Measurements from ENCODE around the gene ZBTB5. TPM values are rescaled to one million over a fixed set of nuclear protein-coding genes. Genes with fewer than 3 reads are reported as not detected.

ZBTB5 gene
- total and polyA plus RNA-seq, 2 of the 4 experiments (the other 2 are of a cell fraction) = 6.3 to 9.1 TPM

DNA sequence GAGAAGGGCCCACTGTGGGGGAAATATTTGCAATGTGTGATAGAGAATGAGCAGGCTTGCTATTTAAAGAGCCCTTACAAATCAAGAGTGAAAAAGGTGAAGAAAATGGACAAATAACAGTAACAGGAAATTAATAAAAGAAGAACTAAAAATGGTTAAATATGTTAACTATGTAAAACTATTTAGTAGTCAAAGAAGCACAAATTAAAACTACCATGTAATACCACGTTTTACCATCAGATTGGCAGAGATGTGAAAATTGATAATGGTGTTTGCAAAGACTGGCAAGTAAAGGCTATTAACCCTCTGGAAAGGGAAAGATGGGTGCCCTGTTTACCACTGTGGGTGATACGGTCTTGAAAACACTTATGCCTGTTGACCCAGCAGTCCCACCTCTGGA, 65.9 kb downstream of the ZBTB5 start:
- no peak overlapping the region for H2BK120ac ChIP-seq (ENCODE audit: low read depth, low read length)
- H2AK9ac ChIP-seq (replicated peaks; ENCODE audit: low read depth, low read length, poor library complexity) = no peak overlapping the region
- no peak overlapping the region for H2AK5ac ChIP-seq (ENCODE audit: low read depth, low read length)
- intact Hi-C loops (cut with micrococcal nuclease) (no loop called here), in situ Hi-C loops (cut with MboI; ENCODE audit: low sequenced_read_pairs) (no loop called here), dilution Hi-C loops (cut with HindIII; ENCODE audit: low sequenced_read_pairs, unreplicated experiment) (no loop called here)
- ChIA-PET POLR2A (ENCODE audit: unreplicated experiment) (no interaction called here), CTCF (no interaction called here)
- no peak overlapping the region for H4K8ac ChIP-seq (ENCODE audit: low read depth in 2 of 2, low read length in 2 of 2)
- H3K9me3 ChIP-seq (ENCODE audit: control insufficient read depth, insufficient read depth, low read length) = no peaks in the 10 kb centered on the region
- H3K4me3 ChIP-seq (ENCODE audit: insufficient read depth, low read depth, low read length) = no peak overlapping the region
- no peak overlapping the region for H2BK5ac ChIP-seq (ENCODE audit: low read depth, low read length, poor library complexity, severe bottlenecking)
- no peak for TF ChIP-seq MAZ (IDR thresholded peaks at IDR 0.05; ENCODE audit: borderline replicate concordance, low read depth, low read length)
- no peak for TF ChIP-seq NFE2L2 (IDR thresholded peaks at IDR 0.05; ENCODE audit: low read depth, low read length)
- TF ChIP-seq CEBPB (IDR thresholded peaks at IDR 0.05; ENCODE audit: low read depth, low read length) = no peak
- TF ChIP-seq BHLHE40 (IDR thresholded peaks at IDR 0.05; ENCODE audit: low read depth, low read length) = no peak
- no peak for TF ChIP-seq RFX5 (IDR thresholded peaks at IDR 0.05; ENCODE audit: low read depth, low read length)
- TF ChIP-seq POLR2A (IDR thresholded peaks at IDR 0.05; ENCODE audit: low read depth, low read length) = no peak
- TF ChIP-seq, protein P1, sequence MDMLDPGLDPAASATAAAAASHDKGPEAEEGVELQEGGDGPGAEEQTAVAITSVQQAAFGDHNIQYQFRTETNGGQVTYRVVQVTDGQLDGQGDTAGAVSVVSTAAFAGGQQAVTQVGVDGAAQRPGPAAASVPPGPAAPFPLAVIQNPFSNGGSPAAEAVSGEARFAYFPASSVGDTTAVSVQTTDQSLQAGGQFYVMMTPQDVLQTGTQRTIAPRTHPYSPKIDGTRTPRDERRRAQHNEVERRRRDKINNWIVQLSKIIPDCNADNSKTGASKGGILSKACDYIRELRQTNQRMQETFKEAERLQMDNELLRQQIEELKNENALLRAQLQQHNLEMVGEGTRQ (IDR thresholded peaks at IDR 0.05; ENCODE audit: low read depth, low read length) = no peak
- no peak for TF ChIP-seq RAD21 (IDR thresholded peaks at IDR 0.05; ENCODE audit: low read length)
- TF ChIP-seq, protein P2, sequence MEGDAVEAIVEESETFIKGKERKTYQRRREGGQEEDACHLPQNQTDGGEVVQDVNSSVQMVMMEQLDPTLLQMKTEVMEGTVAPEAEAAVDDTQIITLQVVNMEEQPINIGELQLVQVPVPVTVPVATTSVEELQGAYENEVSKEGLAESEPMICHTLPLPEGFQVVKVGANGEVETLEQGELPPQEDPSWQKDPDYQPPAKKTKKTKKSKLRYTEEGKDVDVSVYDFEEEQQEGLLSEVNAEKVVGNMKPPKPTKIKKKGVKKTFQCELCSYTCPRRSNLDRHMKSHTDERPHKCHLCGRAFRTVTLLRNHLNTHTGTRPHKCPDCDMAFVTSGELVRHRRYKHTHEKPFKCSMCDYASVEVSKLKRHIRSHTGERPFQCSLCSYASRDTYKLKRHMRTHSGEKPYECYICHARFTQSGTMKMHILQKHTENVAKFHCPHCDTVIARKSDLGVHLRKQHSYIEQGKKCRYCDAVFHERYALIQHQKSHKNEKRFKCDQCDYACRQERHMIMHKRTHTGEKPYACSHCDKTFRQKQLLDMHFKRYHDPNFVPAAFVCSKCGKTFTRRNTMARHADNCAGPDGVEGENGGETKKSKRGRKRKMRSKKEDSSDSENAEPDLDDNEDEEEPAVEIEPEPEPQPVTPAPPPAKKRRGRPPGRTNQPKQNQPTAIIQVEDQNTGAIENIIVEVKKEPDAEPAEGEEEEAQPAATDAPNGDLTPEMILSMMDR (conservative IDR thresholded peaks at IDR 0.05; ENCODE audit: low read depth, low read length) = no peak
- no peak for TF ChIP-seq MXI1 (IDR thresholded peaks at IDR 0.05; ENCODE audit: borderline replicate concordance, low read depth, low read length)
- no peak for TF ChIP-seq SMC3 (IDR thresholded peaks at IDR 0.05; ENCODE audit: low read depth, low read length)
- TF ChIP-seq RCOR1 (IDR thresholded peaks at IDR 0.05; ENCODE audit: insufficient replicate concordance, low read length) = no peak
- no peak for TF ChIP-seq FOS (IDR thresholded peaks at IDR 0.05; ENCODE audit: low read depth, low read length)
- TF ChIP-seq, protein P3, sequence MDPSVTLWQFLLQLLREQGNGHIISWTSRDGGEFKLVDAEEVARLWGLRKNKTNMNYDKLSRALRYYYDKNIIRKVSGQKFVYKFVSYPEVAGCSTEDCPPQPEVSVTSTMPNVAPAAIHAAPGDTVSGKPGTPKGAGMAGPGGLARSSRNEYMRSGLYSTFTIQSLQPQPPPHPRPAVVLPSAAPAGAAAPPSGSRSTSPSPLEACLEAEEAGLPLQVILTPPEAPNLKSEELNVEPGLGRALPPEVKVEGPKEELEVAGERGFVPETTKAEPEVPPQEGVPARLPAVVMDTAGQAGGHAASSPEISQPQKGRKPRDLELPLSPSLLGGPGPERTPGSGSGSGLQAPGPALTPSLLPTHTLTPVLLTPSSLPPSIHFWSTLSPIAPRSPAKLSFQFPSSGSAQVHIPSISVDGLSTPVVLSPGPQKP (IDR thresholded peaks at IDR 0.05; ENCODE audit: borderline replicate concordance, low read depth, low read length) = no peak
- no peak for TF ChIP-seq MAFK (IDR thresholded peaks at IDR 0.05; ENCODE audit: low read depth, low read length)
- TF ChIP-seq CHD1 (IDR thresholded peaks at IDR 0.05; ENCODE audit: low read depth, low read length) = no peak
- H3K23ac ChIP-seq (ENCODE audit: low read depth, low read length) = no peak overlapping the region
- no CpG with 5 or more reads among the region's 2 CpGs for WGBS, 2 experiments (ENCODE audit: extremely low coverage in 2 of 2, insufficient read length in 1 of 2)
- DNase-seq (no peak), ATAC-seq (ENCODE audit: low read depth) (no peak)
- no peak overlapping the region for H3K4me2 ChIP-seq (ENCODE audit: low read depth, low read length)
- H3K27ac ChIP-seq (ENCODE audit: insufficient read depth, low read length) = no peak overlapping the region
- H4K91ac ChIP-seq (ENCODE audit: insufficient read depth, low read depth, low read length) = no peak overlapping the region
- H3K4ac ChIP-seq (ENCODE audit: low read depth, low read length) = no peak overlapping the region
- no peak overlapping the region for H3K9ac ChIP-seq (ENCODE audit: low read depth, low read length)
- H2AFZ ChIP-seq (replicated peaks; ENCODE audit: low read length, poor library complexity) = no peak overlapping the region
- no peak overlapping the region for H3K14ac ChIP-seq (replicated peaks; ENCODE audit: low read depth, low read length)
- H3K79me1 ChIP-seq (ENCODE audit: low read depth in 1 of 2, low read length in 2 of 2) = no peaks in the 10 kb centered on the region
- H2BK20ac ChIP-seq (ENCODE audit: low read depth, low read length) = no peak overlapping the region
- H3K9me1 ChIP-seq (ENCODE audit: insufficient read depth, low read length) = no peaks in the 10 kb centered on the region
- H3K27me3 ChIP-seq (ENCODE audit: control insufficient read depth, insufficient read depth, low read length) = peaks cover 9% of the 10 kb centered on the region
- H2BK15ac ChIP-seq (ENCODE audit: low read depth, low read length) = no peak overlapping the region
- no peak overlapping the region for H3K18ac ChIP-seq (ENCODE audit: low read depth, low read length)
- no peaks in the 10 kb centered on the region for H3K36me3 ChIP-seq (ENCODE audit: control insufficient read depth, insufficient read depth, low read length)
- H4K5ac ChIP-seq (ENCODE audit: low read depth, low read length) = no peak overlapping the region
- H3K4me1 ChIP-seq (ENCODE audit: control insufficient read depth, insufficient read depth, low read length) = no peaks in the 10 kb centered on the region
- no peaks in the 10 kb centered on the region for H4K20me1 ChIP-seq (ENCODE audit: insufficient read depth, low read length)
- no peak overlapping the region for H3K56ac ChIP-seq (ENCODE audit: extremely low read depth, insufficient read depth, low read length)
- BruUV-seq (replicated peaks) = no TSS peak

Measured in IMR-90 (cell line).